ENCODE measurements around the gene LDHB.
A peak's percentile ranks its signal among the peaks of the same experiment; 100 is the strongest.
"Not testable (repeated sequence)": the region's sequence is repeated elsewhere in the genome, so short reads cannot be mapped to it uniquely, and the experiment has no call there.

The LDHB gene

GRCh38 chr12:21659383-21659782 is 1.7 kb upstream of the LDHB start:
- H3K36me3 ChIP-seq (ENCODE audit: control insufficient read depth, insufficient read depth, low read length) = peaks cover 4% of the 10 kb centered on the region
- H3K9me3 ChIP-seq (ENCODE audit: control insufficient read depth, insufficient read depth, low read length) = no peaks in the 10 kb centered on the region
- H3K4me3 ChIP-seq (ENCODE audit: low read depth, low read length) = no peak overlapping the region

GRCh38 chr12:21656905-21657325 is 727 bp downstream of the LDHB start:
- H3K36me3 ChIP-seq (ENCODE audit: control insufficient read depth, insufficient read depth, low read length) = peaks cover 10% of the 10 kb centered on the region

More at GRCh38 chr12:21659383-21659782, 1.7 kb upstream of the LDHB start:
- Histone ChIP-seq H3K9ac (ENCODE audit: low read depth, low read length) (no peak overlapping the region), H3K27me3 (ENCODE audit: control insufficient read depth, insufficient read depth, low read length) (no peaks in the 10 kb centered on the region), H3K4me1 (ENCODE audit: control insufficient read depth, insufficient read depth, low read length) (peaks cover 3% of the 10 kb centered on the region)

GRCh38 chr12:21655591-21655990 is 2.1 kb downstream of the LDHB start:
- H3K4me1 ChIP-seq (ENCODE audit: control insufficient read depth, insufficient read depth, low read length) = peaks cover 5% of the 10 kb centered on the region
- H3K36me3 ChIP-seq (ENCODE audit: control insufficient read depth, insufficient read depth, low read length) = peaks cover 21% of the 10 kb centered on the region
- no peaks in the 10 kb centered on the region for H3K27me3 ChIP-seq (ENCODE audit: control insufficient read depth, insufficient read depth, low read length)
- H3K4me3 ChIP-seq (ENCODE audit: low read depth, low read length) = peak overlapping the region; percentile 98
- no peaks in the 10 kb centered on the region for H3K9me3 ChIP-seq (ENCODE audit: control insufficient read depth, insufficient read depth, low read length)
- H3K9ac ChIP-seq (ENCODE audit: low read depth, low read length) = no peak overlapping the region

More at GRCh38 chr12:21656905-21657325, 727 bp downstream of the LDHB start:
- Histone ChIP-seq H3K4me1 (ENCODE audit: control insufficient read depth, insufficient read depth, low read length) (peaks cover 5% of the 10 kb centered on the region), H3K27me3 (ENCODE audit: control insufficient read depth, insufficient read depth, low read length) (no peaks in the 10 kb centered on the region), H3K9me3 (ENCODE audit: control insufficient read depth, insufficient read depth, low read length) (no peaks in the 10 kb centered on the region), H3K4me3 (ENCODE audit: low read depth, low read length) (peak overlapping the region; percentile 98), H3K9ac (ENCODE audit: low read depth, low read length) (peak overlapping the region; percentile 99)

- Histone ChIP-seq H3K4me3 (ENCODE audit: low read depth, low read length) (no peak overlapping the region), H3K4me1 (ENCODE audit: control insufficient read depth, insufficient read depth, low read length) (peaks cover 10% of the 10 kb centered on the region), H3K9ac (ENCODE audit: low read depth, low read length) (no peak overlapping the region), H3K9me3 (ENCODE audit: control insufficient read depth, insufficient read depth, low read length) (no peaks in the 10 kb centered on the region), H3K36me3 (ENCODE audit: control insufficient read depth, insufficient read depth, low read length) (peaks cover 34% of the 10 kb centered on the region), H3K27me3 (ENCODE audit: control insufficient read depth, insufficient read depth, low read length) (no peaks in the 10 kb centered on the region)
Measured at GRCh38 chr12:21651821-21652220, 5.8 kb downstream of the LDHB start.

- Histone ChIP-seq H3K27me3 (ENCODE audit: control insufficient read depth, insufficient read depth, low read length) (no peaks in the 10 kb centered on the region), H3K36me3 (ENCODE audit: control insufficient read depth, insufficient read depth, low read length) (peaks cover 34% of the 10 kb centered on the region), H3K4me1 (ENCODE audit: control insufficient read depth, insufficient read depth, low read length) (peaks cover 16% of the 10 kb centered on the region), H3K4me3 (ENCODE audit: low read depth, low read length) (no peak overlapping the region), H3K9ac (ENCODE audit: low read depth, low read length) (no peak overlapping the region), H3K9me3 (ENCODE audit: control insufficient read depth, insufficient read depth, low read length) (no peaks in the 10 kb centered on the region)
Measured at GRCh38 chr12:21650997-21651396, 6.6 kb downstream of the LDHB start.

GRCh38 chr12:21649034-21649433 is 8.6 kb downstream of the LDHB start:
- no peaks in the 10 kb centered on the region for H3K9me3 ChIP-seq (ENCODE audit: control insufficient read depth, insufficient read depth, low read length)
- H3K4me3 ChIP-seq (ENCODE audit: low read depth, low read length) = no peak overlapping the region
- peaks cover 15% of the 10 kb centered on the region for H3K4me1 ChIP-seq (ENCODE audit: control insufficient read depth, insufficient read depth, low read length)
- H3K27me3 ChIP-seq (ENCODE audit: control insufficient read depth, insufficient read depth, low read length) = no peaks in the 10 kb centered on the region
- H3K36me3 ChIP-seq (ENCODE audit: control insufficient read depth, insufficient read depth, low read length) = peaks cover 33% of the 10 kb centered on the region
- H3K9ac ChIP-seq (ENCODE audit: low read depth, low read length) = no peak overlapping the region

- no peak overlapping the region for H3K9ac ChIP-seq (ENCODE audit: low read depth, low read length)
- no peaks in the 10 kb centered on the region for H3K9me3 ChIP-seq (ENCODE audit: control insufficient read depth, insufficient read depth, low read length)
- peaks cover 15% of the 10 kb centered on the region for H3K4me1 ChIP-seq (ENCODE audit: control insufficient read depth, insufficient read depth, low read length)
- peaks cover 29% of the 10 kb centered on the region for H3K36me3 ChIP-seq (ENCODE audit: control insufficient read depth, insufficient read depth, low read length)
- no peak overlapping the region for H3K4me3 ChIP-seq (ENCODE audit: low read depth, low read length)
- no peaks in the 10 kb centered on the region for H3K27me3 ChIP-seq (ENCODE audit: control insufficient read depth, insufficient read depth, low read length)
Measured at GRCh38 chr12:21648378-21648777, 9.3 kb downstream of the LDHB start.

- H3K27me3 ChIP-seq (ENCODE audit: control insufficient read depth, insufficient read depth, low read length) = no peaks in the 10 kb centered on the region
- peaks cover 35% of the 10 kb centered on the region for H3K36me3 ChIP-seq (ENCODE audit: control insufficient read depth, insufficient read depth, low read length)
- H3K9me3 ChIP-seq (ENCODE audit: control insufficient read depth, insufficient read depth, low read length) = no peaks in the 10 kb centered on the region
- no peak overlapping the region for H3K9ac ChIP-seq (ENCODE audit: low read depth, low read length)
- H3K4me1 ChIP-seq (ENCODE audit: control insufficient read depth, insufficient read depth, low read length) = peaks cover 13% of the 10 kb centered on the region
- no peak overlapping the region for H3K4me3 ChIP-seq (ENCODE audit: low read depth, low read length)
Measured at GRCh38 chr12:21647179-21647578, 10.5 kb downstream of the LDHB start.

- not testable (repeated sequence) for H3K4me3 ChIP-seq (ENCODE audit: low read depth, low read length); H3K9me3 ChIP-seq (ENCODE audit: control insufficient read depth, insufficient read depth, low read length); H3K27me3 ChIP-seq (ENCODE audit: control insufficient read depth, insufficient read depth, low read length); H3K9ac ChIP-seq (ENCODE audit: low read depth, low read length)
- Histone ChIP-seq H3K36me3 (ENCODE audit: control insufficient read depth, insufficient read depth, low read length) (peaks cover 35% of the 10 kb centered on the region), H3K4me1 (ENCODE audit: control insufficient read depth, insufficient read depth, low read length) (peaks cover 13% of the 10 kb centered on the region)
Measured at GRCh38 chr12:21645041-21645500, 12.6 kb downstream of the LDHB start.

GRCh38 chr12:21644516-21644915 is 13.1 kb downstream of the LDHB start:
- H3K9me3 ChIP-seq (ENCODE audit: control insufficient read depth, insufficient read depth, low read length) = no peaks in the 10 kb centered on the region
- peaks cover 13% of the 10 kb centered on the region for H3K4me1 ChIP-seq (ENCODE audit: control insufficient read depth, insufficient read depth, low read length)
- H3K4me3 ChIP-seq (ENCODE audit: low read depth, low read length) = no peak overlapping the region
- no peak overlapping the region for H3K9ac ChIP-seq (ENCODE audit: low read depth, low read length)
- H3K27me3 ChIP-seq (ENCODE audit: control insufficient read depth, insufficient read depth, low read length) = no peaks in the 10 kb centered on the region
- H3K36me3 ChIP-seq (ENCODE audit: control insufficient read depth, insufficient read depth, low read length) = peaks cover 35% of the 10 kb centered on the region

GRCh38 chr12:21643758-21644157 is 13.9 kb downstream of the LDHB start:
- no peaks in the 10 kb centered on the region for H3K27me3 ChIP-seq (ENCODE audit: control insufficient read depth, insufficient read depth, low read length)
- H3K4me3 ChIP-seq (ENCODE audit: low read depth, low read length) = no peak overlapping the region
- no peaks in the 10 kb centered on the region for H3K9me3 ChIP-seq (ENCODE audit: control insufficient read depth, insufficient read depth, low read length)
- H3K4me1 ChIP-seq (ENCODE audit: control insufficient read depth, insufficient read depth, low read length) = peaks cover 13% of the 10 kb centered on the region
- H3K9ac ChIP-seq (ENCODE audit: low read depth, low read length) = no peak overlapping the region
- H3K36me3 ChIP-seq (ENCODE audit: control insufficient read depth, insufficient read depth, low read length) = peaks cover 32% of the 10 kb centered on the region

- no peaks in the 10 kb centered on the region for H3K27me3 ChIP-seq (ENCODE audit: control insufficient read depth, insufficient read depth, low read length)
- H3K9me3 ChIP-seq (ENCODE audit: control insufficient read depth, insufficient read depth, low read length) = no peaks in the 10 kb centered on the region
- H3K4me3 ChIP-seq (ENCODE audit: low read depth, low read length) = no peak overlapping the region
- no peak overlapping the region for H3K9ac ChIP-seq (ENCODE audit: low read depth, low read length)
- H3K36me3 ChIP-seq (ENCODE audit: control insufficient read depth, insufficient read depth, low read length) = peaks cover 32% of the 10 kb centered on the region
- H3K4me1 ChIP-seq (ENCODE audit: control insufficient read depth, insufficient read depth, low read length) = peaks cover 13% of the 10 kb centered on the region
Measured at GRCh38 chr12:21642707-21643389, 14.8 kb downstream of the LDHB start.

All from iPS-15b (cell line).